ENCODE measurements around the gene STAG1. TPM values are rescaled to one million over a fixed set of nuclear protein-coding genes. Genes with fewer than 3 reads are reported as not detected.

The STAG1 gene
- total and polyA plus RNA-seq, 2 experiments from 2014 or later, result 12.4 to 41.1 TPM

DNA sequence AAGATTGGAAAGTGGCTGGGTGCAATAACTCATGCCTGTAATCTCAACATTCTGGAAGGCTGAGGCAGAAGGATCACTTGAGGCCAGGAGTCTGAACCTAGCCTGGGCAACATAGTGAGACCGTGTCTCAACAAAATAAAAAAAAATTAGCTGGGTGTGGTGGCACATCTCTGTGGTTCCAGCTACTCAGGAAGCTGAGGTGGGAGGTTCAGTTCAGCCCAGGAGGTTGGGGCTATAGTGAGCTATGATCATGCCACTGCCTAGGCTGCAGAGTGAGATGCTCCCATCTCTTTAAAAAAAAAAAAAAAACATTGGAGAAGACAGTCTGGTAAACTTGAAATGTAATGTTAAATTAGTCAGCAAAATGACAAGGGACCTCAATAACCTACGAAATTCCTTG, 57.9 kb downstream of the STAG1 start:
- 92% methylated on average over 2 of the region's 2 CpGs for WGBS (ENCODE audit: low lambda C conversion rate, missing lambda C conversion rate)

DNA sequence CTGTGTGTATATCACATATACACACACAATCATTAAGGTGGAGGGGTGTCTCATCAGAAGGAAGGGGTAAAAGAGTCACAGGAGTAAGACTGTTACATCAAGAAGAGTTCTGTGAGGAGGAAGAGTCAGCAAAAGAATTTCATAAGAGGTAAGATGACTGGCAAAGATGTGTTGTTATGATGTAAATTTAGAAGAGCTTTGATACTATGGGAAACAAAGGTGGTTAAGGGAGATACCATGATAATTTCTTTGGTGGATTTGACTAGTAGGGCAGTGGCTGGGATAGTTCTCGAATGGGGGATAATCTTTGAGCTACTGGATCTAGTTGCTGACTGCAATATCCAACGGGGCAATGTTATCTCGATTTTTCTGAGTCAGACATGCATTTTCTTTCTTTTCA, 61.6 kb downstream of the STAG1 start:
- Histone ChIP-seq H3K36me3 (replicated peaks; ENCODE audit: insufficient read depth, low read depth) (no peaks in the 10 kb centered on the region), H3K4me3 (no peak overlapping the region), H3K9me2 (replicated peaks; ENCODE audit: insufficient read depth) (no peaks in the 10 kb centered on the region), H3K79me2 (peaks cover 90% of the 10 kb centered on the region), H3K4me2 (no peak overlapping the region), H4K20me1 (ENCODE audit: insufficient read depth, poor library complexity, severe bottlenecking) (peaks cover 19% of the 10 kb centered on the region), H3K27me3 (no peaks in the 10 kb centered on the region), H3K4me1 (ENCODE audit: insufficient read depth) (no peaks in the 10 kb centered on the region), H3K9me3 (ENCODE audit: low read depth) (peaks cover 3% of the 10 kb centered on the region), H3K27ac (no peak overlapping the region), H2AFZ (no peak overlapping the region)
- WGBS (ENCODE audit: low lambda C conversion rate, missing lambda C conversion rate), result 98% methylated on average over 3 of the region's 3 CpGs
- no peak for DNase-seq (ENCODE audit: low spot score)
- TF ChIP-seq, protein P1, sequence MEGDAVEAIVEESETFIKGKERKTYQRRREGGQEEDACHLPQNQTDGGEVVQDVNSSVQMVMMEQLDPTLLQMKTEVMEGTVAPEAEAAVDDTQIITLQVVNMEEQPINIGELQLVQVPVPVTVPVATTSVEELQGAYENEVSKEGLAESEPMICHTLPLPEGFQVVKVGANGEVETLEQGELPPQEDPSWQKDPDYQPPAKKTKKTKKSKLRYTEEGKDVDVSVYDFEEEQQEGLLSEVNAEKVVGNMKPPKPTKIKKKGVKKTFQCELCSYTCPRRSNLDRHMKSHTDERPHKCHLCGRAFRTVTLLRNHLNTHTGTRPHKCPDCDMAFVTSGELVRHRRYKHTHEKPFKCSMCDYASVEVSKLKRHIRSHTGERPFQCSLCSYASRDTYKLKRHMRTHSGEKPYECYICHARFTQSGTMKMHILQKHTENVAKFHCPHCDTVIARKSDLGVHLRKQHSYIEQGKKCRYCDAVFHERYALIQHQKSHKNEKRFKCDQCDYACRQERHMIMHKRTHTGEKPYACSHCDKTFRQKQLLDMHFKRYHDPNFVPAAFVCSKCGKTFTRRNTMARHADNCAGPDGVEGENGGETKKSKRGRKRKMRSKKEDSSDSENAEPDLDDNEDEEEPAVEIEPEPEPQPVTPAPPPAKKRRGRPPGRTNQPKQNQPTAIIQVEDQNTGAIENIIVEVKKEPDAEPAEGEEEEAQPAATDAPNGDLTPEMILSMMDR (IDR thresholded peaks at IDR 0.05; ENCODE audit: poor library complexity), result no peak
- no peak for TF ChIP-seq EZH2 (IDR thresholded peaks at IDR 0.05; ENCODE audit: borderline replicate concordance)
- TF ChIP-seq EZH2phosphoT487 (IDR thresholded peaks at IDR 0.05; ENCODE audit: low read depth, severe bottlenecking, unreplicated experiment), result no peak

More for the DNA sequence above, 57.9 kb downstream of the STAG1 start:
- Histone ChIP-seq H3K4me2 (no peak overlapping the region), H3K9me2 (replicated peaks; ENCODE audit: insufficient read depth) (no peaks in the 10 kb centered on the region), H4K20me1 (ENCODE audit: insufficient read depth, poor library complexity, severe bottlenecking) (peaks cover 15% of the 10 kb centered on the region), H2AFZ (no peak overlapping the region), H3K27me3 (no peaks in the 10 kb centered on the region), H3K79me2 (peaks cover 97% of the 10 kb centered on the region), H3K9me3 (ENCODE audit: low read depth) (peaks cover 7% of the 10 kb centered on the region), H3K27ac (no peak overlapping the region), H3K4me1 (ENCODE audit: insufficient read depth) (no peaks in the 10 kb centered on the region), H3K36me3 (replicated peaks; ENCODE audit: insufficient read depth, low read depth) (no peaks in the 10 kb centered on the region), H3K4me3 (no peak overlapping the region)
- DNase-seq (ENCODE audit: low spot score), result no peak
- no peak for TF ChIP-seq EZH2phosphoT487 (IDR thresholded peaks at IDR 0.05; ENCODE audit: low read depth, severe bottlenecking, unreplicated experiment)
- TF ChIP-seq, protein P1 (IDR thresholded peaks at IDR 0.05; ENCODE audit: poor library complexity), result no peak
- no peak for TF ChIP-seq EZH2 (IDR thresholded peaks at IDR 0.05; ENCODE audit: borderline replicate concordance)

DNA sequence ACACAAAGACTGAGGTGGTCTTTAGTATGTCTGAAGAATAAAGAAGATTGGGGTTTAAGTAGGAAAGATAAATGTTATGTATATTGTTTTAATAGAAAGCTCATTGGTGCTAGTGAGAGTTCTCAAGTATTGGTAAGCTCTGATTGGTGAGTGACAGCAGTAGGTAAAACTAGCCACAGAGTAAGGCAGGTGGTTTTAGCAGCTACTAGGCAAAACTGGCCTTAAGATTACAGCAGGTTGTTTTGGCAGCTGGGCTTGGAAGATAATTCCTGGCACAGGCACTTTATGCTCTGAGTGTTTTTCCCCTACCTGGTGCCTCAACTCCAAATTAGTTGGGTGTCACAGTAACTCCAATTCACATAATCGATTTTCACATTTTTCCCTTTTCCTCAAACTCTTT, 66.3 kb downstream of the STAG1 start:
- Histone ChIP-seq H3K4me1 (ENCODE audit: insufficient read depth) (no peaks in the 10 kb centered on the region), H3K27me3 (no peaks in the 10 kb centered on the region), H3K9me3 (ENCODE audit: low read depth) (no peaks in the 10 kb centered on the region), H3K9me2 (replicated peaks; ENCODE audit: insufficient read depth) (no peaks in the 10 kb centered on the region), H3K4me2 (no peak overlapping the region), H3K36me3 (replicated peaks; ENCODE audit: insufficient read depth, low read depth) (no peaks in the 10 kb centered on the region), H4K20me1 (ENCODE audit: insufficient read depth, poor library complexity, severe bottlenecking) (peaks cover 38% of the 10 kb centered on the region), H3K27ac (no peak overlapping the region), H3K79me2 (peaks cover 90% of the 10 kb centered on the region), H2AFZ (no peak overlapping the region), H3K4me3 (no peak overlapping the region)
- WGBS (ENCODE audit: low lambda C conversion rate, missing lambda C conversion rate), result 88% methylated on average over 1 of the region's 1 CpG
- no peak for TF ChIP-seq EZH2 (IDR thresholded peaks at IDR 0.05; ENCODE audit: borderline replicate concordance)
- TF ChIP-seq, protein P1 (IDR thresholded peaks at IDR 0.05; ENCODE audit: poor library complexity), result no peak
- no peak for TF ChIP-seq EZH2phosphoT487 (IDR thresholded peaks at IDR 0.05; ENCODE audit: low read depth, severe bottlenecking, unreplicated experiment)
- DNase-seq (ENCODE audit: low spot score), result no peak

Data from hepatocyte (in vitro differentiated cells).